ENCODE data around the gene C2orf72. TPM values are rescaled to one million over a fixed set of nuclear protein-coding genes. Genes with fewer than 3 reads are reported as not detected.

The C2orf72 gene
- total and polyA plus RNA-seq, 10 of the 15 experiments (the other 5 are each of a cell fraction or from before 2014, with no cell fraction given), result under 0.01 to 0.29 (median 0.10) TPM; not detected in 6

DNA sequence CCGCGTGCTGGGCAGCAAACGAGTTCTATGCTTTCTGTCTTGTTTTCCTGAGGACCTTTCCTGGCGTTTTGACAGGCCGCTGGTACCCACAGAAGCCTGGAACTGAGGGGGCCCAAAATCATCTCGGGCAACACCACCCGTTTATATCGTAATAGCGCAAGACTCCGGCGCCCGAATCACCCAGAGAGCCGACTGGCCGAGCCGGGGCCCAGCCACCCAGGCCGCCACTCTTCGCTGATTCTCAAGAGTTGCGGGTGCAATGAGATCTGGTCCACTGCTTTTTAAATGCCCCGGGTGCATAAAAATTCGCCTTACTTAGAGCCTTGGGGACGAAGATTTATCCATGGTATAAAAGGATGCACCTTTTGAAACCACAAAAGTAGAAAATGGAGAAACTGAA lies 47.6 kb upstream of the C2orf72 start (continued):
- no peak for TF ChIP-seq ZBTB4 (CRISPR knock-in tag; IDR thresholded peaks at IDR 0.05)
- no peak for TF ChIP-seq SMARCA5 (IDR thresholded peaks at IDR 0.05)

- intact Hi-C loops (cut with micrococcal nuclease; ENCODE audit: unreplicated experiment), result no loop called here
- peaks cover 18% of the 10 kb centered on the region for H3K79me2 ChIP-seq (ENCODE audit: control insufficient read depth, insufficient read depth, low read length)
- H3K9me3 ChIP-seq (replicated peaks; ENCODE audit: control insufficient read depth, insufficient read depth, low read length), result no peaks in the 10 kb centered on the region; the same call in 2 of the 3 replicates
- no peaks in the 10 kb centered on the region for H4K20me1 ChIP-seq (ENCODE audit: control insufficient read depth, insufficient read depth)
- ChIA-PET RAD21 (ENCODE audit: unreplicated experiment) (interaction anchor here (0.8 to 10.9 kb wide), 2 partner anchors 9 to 63 kb away, joined by 3 to 261 read pairs; partner anchors contain the start of gene GPR55), CTCF (interaction anchor here (2.8 to 10.9 kb wide), 4 partner anchors 40 to 166 kb away, joined by 8 to 372 read pairs (median 128); no protein-coding TSS in a partner anchor), POLR2A (no interaction called here), SMC1A (ENCODE audit: uncharacterized antibody, unreplicated experiment) (no interaction called here)
- DNase-seq (ENCODE audit: low read depth, low spot score) (no peak), ATAC-seq (no peak), FAIRE-seq (no peak)
- no peak overlapping the region for H3K4me2 ChIP-seq (ENCODE audit: control insufficient read depth, insufficient read depth)
- in situ Hi-C loops (cut with MboI), result no loop called here
- WGBS (ENCODE audit: insufficient coverage, insufficient replicate concordance, low lambda C conversion rate, missing lambda C conversion rate), result 79% methylated on average over 46 of the region's 70 CpGs
- H3K27me3 ChIP-seq (replicated peaks in 1 of 2; ENCODE audit: control insufficient read depth in 2 of 2, insufficient read depth in 2 of 2, low read length in 1 of 2), result no peaks in the 10 kb centered on the region; a peak in 1 of 4 replicates
- H2AFZ ChIP-seq (ENCODE audit: control insufficient read depth, low read depth, low read length), result no peak overlapping the region
- H3K36me3 ChIP-seq (ENCODE audit: control insufficient read depth in 2 of 2, insufficient read depth in 2 of 2, low read length in 1 of 2), result no peaks in the 10 kb centered on the region
- H3K4me3 ChIP-seq, result no peak overlapping the region
- H3K27ac ChIP-seq (ENCODE audit: control insufficient read depth, insufficient read depth), result no peak overlapping the region
- peaks cover 16% of the 10 kb centered on the region for H3K4me1 ChIP-seq (ENCODE audit: control insufficient read depth, insufficient read depth, low read length)
- BruUV-seq (replicated peaks), result no TSS peak
- no peak overlapping the region for H3K9ac ChIP-seq (ENCODE audit: control insufficient read depth, insufficient read depth, low read length)
- TF ChIP-seq FOXK2 (IDR thresholded peaks at IDR 0.05) (no peak), MYC (IDR thresholded peaks at IDR 0.05; ENCODE audit: insufficient read depth, insufficient read length, insufficient replicate concordance, low read length, severe bottlenecking) (no peak), USF2 (IDR thresholded peaks at IDR 0.05; ENCODE audit: borderline replicate concordance, low read depth, low read length) (no peak), ZBED1 (IDR thresholded peaks at IDR 0.05; ENCODE audit: borderline replicate concordance) (no peak), CEBPZ (IDR thresholded peaks at IDR 0.05; ENCODE audit: low read depth, low read length) (no peak), KLF5 (IDR thresholded peaks at IDR 0.05; ENCODE audit: partially characterized antibody) (no peak), ZNF274 (IDR thresholded peaks at IDR 0.05; ENCODE audit: insufficient read depth, insufficient read length) (no peak)
- TF ChIP-seq, protein P1, sequence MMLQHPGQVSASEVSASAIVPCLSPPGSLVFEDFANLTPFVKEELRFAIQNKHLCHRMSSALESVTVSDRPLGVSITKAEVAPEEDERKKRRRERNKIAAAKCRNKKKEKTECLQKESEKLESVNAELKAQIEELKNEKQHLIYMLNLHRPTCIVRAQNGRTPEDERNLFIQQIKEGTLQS (IDR thresholded peaks at IDR 0.05; ENCODE audit: borderline replicate concordance, extremely low read depth, low read depth, low read length), result no peak
- TF ChIP-seq, protein P2, sequence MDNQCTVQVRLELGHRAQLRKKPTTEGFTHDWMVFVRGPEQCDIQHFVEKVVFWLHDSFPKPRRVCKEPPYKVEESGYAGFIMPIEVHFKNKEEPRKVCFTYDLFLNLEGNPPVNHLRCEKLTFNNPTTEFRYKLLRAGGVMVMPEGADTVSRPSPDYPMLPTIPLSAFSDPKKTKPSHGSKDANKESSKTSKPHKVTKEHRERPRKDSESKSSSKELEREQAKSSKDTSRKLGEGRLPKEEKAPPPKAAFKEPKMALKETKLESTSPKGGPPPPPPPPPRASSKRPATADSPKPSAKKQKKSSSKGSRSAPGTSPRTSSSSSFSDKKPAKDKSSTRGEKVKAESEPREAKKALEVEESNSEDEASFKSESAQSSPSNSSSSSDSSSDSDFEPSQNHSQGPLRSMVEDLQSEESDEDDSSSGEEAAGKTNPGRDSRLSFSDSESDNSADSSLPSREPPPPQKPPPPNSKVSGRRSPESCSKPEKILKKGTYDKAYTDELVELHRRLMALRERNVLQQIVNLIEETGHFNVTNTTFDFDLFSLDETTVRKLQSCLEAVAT (IDR thresholded peaks at IDR 0.05), result no peak
Measured at GRCh38 chr2:230990131-230990898, 47.0 kb upstream of the C2orf72 start.

All from GM12878 (cell line).